Ammon's horn (tissue), 1 donor: ENCODE measurements around the gene DLD.
"Not testable (repeated sequence)": the region's sequence is repeated elsewhere in the genome, so short reads cannot be mapped to it uniquely, and the experiment has no call there.

Source experiments
- DNase-seq: peaks from one replicate; pipeline ENCODE4 v3.0.0-alpha.2; 2016; ENCODE audit warnings: low spot score

Gene DLD

GRCh38 chr7:107917763-107918651 lies 27.0 kb downstream of the DLD start:
- DNase-seq: peak; percentile 27

GRCh38 chr7:107918948-107919347 lies 28.0 kb downstream of the DLD start:
- DNase-seq: no peak

GRCh38 chr7:107920048-107920772 lies 29.2 kb downstream of the DLD start:
- no peak for DNase-seq

GRCh38 chr7:107921826-107922225 lies 30.8 kb downstream of the DLD start:
- not testable (repeated sequence) for DNase-seq

- no peak for DNase-seq
These were observed 31.9 kb downstream of the DLD start for GRCh38 chr7:107922886-107923285.

GRCh38 chr7:107924841-107925504 lies 34.0 kb downstream of the DLD start:
- DNase-seq: no peak

- DNase-seq: no peak
These were observed 35.5 kb downstream of the DLD start for GRCh38 chr7:107926481-107926880.

GRCh38 chr7:107931740-107932515 lies 40.9 kb downstream of the DLD start:
- DNase-seq: no peak

- no peak for DNase-seq
These were observed 41.8 kb downstream of the DLD start for GRCh38 chr7:107932805-107933204.

- no peak for DNase-seq
These were observed 42.5 kb downstream of the DLD start for GRCh38 chr7:107933386-107934013.

GRCh38 chr7:107934991-107935770 lies 44.2 kb downstream of the DLD start:
- DNase-seq: no peak

- no peak for DNase-seq
These were observed 45.3 kb downstream of the DLD start for GRCh38 chr7:107936312-107936711.

- no peak for DNase-seq
These were observed 46.5 kb downstream of the DLD start for GRCh38 chr7:107937531-107937930.

GRCh38 chr7:107938456-107939250 lies 47.7 kb downstream of the DLD start:
- DNase-seq: no peak

GRCh38 chr7:107939573-107940489 lies 48.8 kb downstream of the DLD start:
- peak; percentile 63 for DNase-seq

- no peak for DNase-seq
These were observed 50.0 kb downstream of the DLD start for GRCh38 chr7:107940951-107941350.

GRCh38 chr7:107943018-107943417 lies 52.0 kb downstream of the DLD start:
- DNase-seq: no peak

GRCh38 chr7:107944411-107945169 lies 53.6 kb downstream of the DLD start:
- no peak for DNase-seq
